HepG2 (cell line): ENCODE results near the gene ZNF425. TPM values are rescaled to one million over a fixed set of nuclear protein-coding genes. Genes with fewer than 3 reads are reported as not detected.

Source experiments
- CREM ChIP-seq, 2 experiments: sonication (generic) in 1 of 2; formaldehyde crosslinking in 1 of 2; IDR thresholded peaks; 2 replicates each; pipeline versions ENCODE4 v1.4.0 to v1.6.1; 2016 to 2020; ENCODE audit warnings: antibody characterized with exemption in 1 of 2, mild to moderate bottlenecking in 1 of 2, missing genetic modification reagents in 1 of 2
- GLI4 ChIP-seq: sonication (generic); formaldehyde crosslinking; IDR thresholded peaks from 2 replicates; pipeline ENCODE4 v1.5.1; 2020; ENCODE audit warnings: missing genetic modification reagents, mild to moderate bottlenecking, moderate library complexity, borderline replicate concordance
- HCFC1 ChIP-seq: fragments of 150-350 bp; IDR thresholded peaks from 2 replicates; pipeline ENCODE4 v1.6.1; 2014; ENCODE audit warnings: low read depth, low read length
- IRX3 ChIP-seq: sonication (generic); formaldehyde crosslinking; IDR thresholded peaks from 2 replicates; pipeline ENCODE4 v1.8.1; 2023; ENCODE audit warnings: mild to moderate bottlenecking, low read depth, missing genetic modification reagents, borderline replicate concordance
- MXD4 ChIP-seq: IDR thresholded peaks from 2 replicates; pipeline ENCODE4 v1.6.1; 2016; ENCODE audit warnings: mild to moderate bottlenecking, missing biosample characterization, missing genetic modification reagents
- RORA ChIP-seq: sonication (generic); formaldehyde crosslinking; IDR thresholded peaks from 2 replicates; pipeline ENCODE4 v1.5.0; 2020; ENCODE audit warnings: mild to moderate bottlenecking, missing genetic modification reagents, moderate library complexity
- YEATS2 ChIP-seq: sonication (generic); formaldehyde crosslinking; IDR thresholded peaks from 2 replicates; pipeline ENCODE4 v1.4.0; 2020; ENCODE audit warnings: missing genetic modification reagents, borderline replicate concordance
- ZFP36 ChIP-seq: fragments of 150-350 bp; IDR thresholded peaks from 2 replicates; pipeline ENCODE4 v1.6.1; 2018; ENCODE audit warnings: borderline replicate concordance, low read length, low read depth; ENCODE audit not compliant: partially characterized antibody
- ZKSCAN5 ChIP-seq: sonication (generic); formaldehyde crosslinking; IDR thresholded peaks from 2 replicates; pipeline ENCODE4 v1.5.1; 2020; ENCODE audit warnings: mild to moderate bottlenecking, missing genetic modification reagents
- ZNF552 ChIP-seq: sonication (generic); formaldehyde crosslinking; IDR thresholded peaks from 2 replicates; pipeline ENCODE4 v1.9.0; 2022; ENCODE audit warnings: missing genetic modification reagents, mild to moderate bottlenecking, borderline replicate concordance
- ZNF709 ChIP-seq: sonication (generic); formaldehyde crosslinking; IDR thresholded peaks from 2 replicates; pipeline ENCODE4 v1.5.0; 2020; ENCODE audit warnings: mild to moderate bottlenecking, missing genetic modification reagents
- polyA plus RNA-seq, 8 experiments: library from polyadenylated mRNA; depleted of rRNA in 3 of 8; stranded (reverse) in 7 of 8; unstranded in 1 of 8; fragments of >200 nt; fragmentation: Illumina TruSeq in 4 of 8; extraction: Trizol in 4 of 8; gene quantifications; 2 replicates each; pipeline versions ENCODE4 v1.2.1 to v1.2.3, GENCODE V29; 2011 to 2016; ENCODE audit warnings: low read depth in 4 of 8, missing spikeins in 1 of 8, mixed read lengths in 1 of 8; ENCODE audit not compliant: insufficient read depth in 1 of 8
- total RNA-seq, 5 experiments: library from RNA; depleted of rRNA; stranded (reverse); fragments of >200 nt; fragmentation: Illumina TruSeq; extraction: Trizol; gene quantifications; 2 replicates each; pipeline ENCODE4 v1.2.3, GENCODE V29; 2016; ENCODE audit warnings: low read depth in 1 of 5
- TF ChIP-seq, protein P1 (sequence below), 2 experiments: sonication (generic) in 1 of 2; formaldehyde crosslinking in 1 of 2; IDR thresholded peaks; 2 replicates each; pipeline versions ENCODE4 v1.4.0 to v1.6.1; 2016 to 2020; ENCODE audit warnings: borderline replicate concordance in 1 of 2, low read depth in 1 of 2, mild to moderate bottlenecking in 1 of 2, missing genetic modification reagents in 1 of 2
- TF ChIP-seq, protein P2 (sequence below): sonication (generic); formaldehyde crosslinking; IDR thresholded peaks from 2 replicates; pipeline ENCODE4 v1.5.0; 2020; ENCODE audit warnings: mild to moderate bottlenecking, missing genetic modification reagents, borderline replicate concordance
- TF ChIP-seq, protein P3 (sequence below): sonication (generic); formaldehyde crosslinking; IDR thresholded peaks from 2 replicates; pipeline ENCODE4 v1.5.1; 2020; ENCODE audit warnings: mild to moderate bottlenecking, missing genetic modification reagents, borderline replicate concordance

ZNF425 gene
- total and polyA plus RNA-seq, 2 of the 13 experiments (the other 11 are each of a cell fraction or from before 2014, with no cell fraction given), result 0.51 to 1.1 TPM

DNA sequence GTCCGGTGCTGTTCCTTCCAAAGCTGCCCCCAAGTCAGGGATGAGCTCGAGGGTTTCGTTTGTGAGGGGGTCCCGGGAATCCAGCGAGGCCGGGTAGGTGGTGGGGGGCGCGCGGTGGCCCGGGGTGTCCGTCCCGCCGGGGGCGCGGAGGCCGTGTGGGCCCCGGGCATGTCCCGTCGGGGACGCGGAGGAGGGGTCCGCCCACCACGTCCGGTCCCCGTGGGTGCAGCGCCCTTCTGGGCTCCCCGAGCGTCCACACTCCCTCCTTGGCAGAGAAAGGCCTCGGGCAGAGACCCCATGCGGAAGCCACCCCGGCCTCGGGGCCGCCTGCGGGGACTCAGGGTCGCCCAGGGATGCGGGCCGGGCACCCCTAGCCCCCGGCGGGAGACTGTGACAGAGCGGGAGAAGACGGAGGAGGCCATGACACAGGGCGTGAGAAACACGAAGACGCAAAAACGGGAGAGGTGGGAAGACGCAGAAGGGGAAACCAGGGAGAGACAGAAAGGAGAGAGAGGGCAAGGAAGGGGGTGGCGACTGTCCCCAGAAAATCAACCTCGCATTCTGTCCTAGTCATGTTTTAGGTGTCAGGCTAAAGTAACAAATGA lies 640 bp upstream of the ZNF425 start (continued):
- TF ChIP-seq, protein P1, sequence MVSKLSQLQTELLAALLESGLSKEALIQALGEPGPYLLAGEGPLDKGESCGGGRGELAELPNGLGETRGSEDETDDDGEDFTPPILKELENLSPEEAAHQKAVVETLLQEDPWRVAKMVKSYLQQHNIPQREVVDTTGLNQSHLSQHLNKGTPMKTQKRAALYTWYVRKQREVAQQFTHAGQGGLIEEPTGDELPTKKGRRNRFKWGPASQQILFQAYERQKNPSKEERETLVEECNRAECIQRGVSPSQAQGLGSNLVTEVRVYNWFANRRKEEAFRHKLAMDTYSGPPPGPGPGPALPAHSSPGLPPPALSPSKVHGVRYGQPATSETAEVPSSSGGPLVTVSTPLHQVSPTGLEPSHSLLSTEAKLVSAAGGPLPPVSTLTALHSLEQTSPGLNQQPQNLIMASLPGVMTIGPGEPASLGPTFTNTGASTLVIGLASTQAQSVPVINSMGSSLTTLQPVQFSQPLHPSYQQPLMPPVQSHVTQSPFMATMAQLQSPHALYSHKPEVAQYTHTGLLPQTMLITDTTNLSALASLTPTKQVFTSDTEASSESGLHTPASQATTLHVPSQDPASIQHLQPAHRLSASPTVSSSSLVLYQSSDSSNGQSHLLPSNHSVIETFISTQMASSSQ (IDR thresholded peaks at IDR 0.05; ENCODE audit: low read depth), result no peak
- TF ChIP-seq, protein P1 (CRISPR knock-in tag; IDR thresholded peaks at IDR 0.05; ENCODE audit: borderline replicate concordance), result no peak
- no peak for TF ChIP-seq ZKSCAN5 (CRISPR knock-in tag)
- TF ChIP-seq, protein P2, sequence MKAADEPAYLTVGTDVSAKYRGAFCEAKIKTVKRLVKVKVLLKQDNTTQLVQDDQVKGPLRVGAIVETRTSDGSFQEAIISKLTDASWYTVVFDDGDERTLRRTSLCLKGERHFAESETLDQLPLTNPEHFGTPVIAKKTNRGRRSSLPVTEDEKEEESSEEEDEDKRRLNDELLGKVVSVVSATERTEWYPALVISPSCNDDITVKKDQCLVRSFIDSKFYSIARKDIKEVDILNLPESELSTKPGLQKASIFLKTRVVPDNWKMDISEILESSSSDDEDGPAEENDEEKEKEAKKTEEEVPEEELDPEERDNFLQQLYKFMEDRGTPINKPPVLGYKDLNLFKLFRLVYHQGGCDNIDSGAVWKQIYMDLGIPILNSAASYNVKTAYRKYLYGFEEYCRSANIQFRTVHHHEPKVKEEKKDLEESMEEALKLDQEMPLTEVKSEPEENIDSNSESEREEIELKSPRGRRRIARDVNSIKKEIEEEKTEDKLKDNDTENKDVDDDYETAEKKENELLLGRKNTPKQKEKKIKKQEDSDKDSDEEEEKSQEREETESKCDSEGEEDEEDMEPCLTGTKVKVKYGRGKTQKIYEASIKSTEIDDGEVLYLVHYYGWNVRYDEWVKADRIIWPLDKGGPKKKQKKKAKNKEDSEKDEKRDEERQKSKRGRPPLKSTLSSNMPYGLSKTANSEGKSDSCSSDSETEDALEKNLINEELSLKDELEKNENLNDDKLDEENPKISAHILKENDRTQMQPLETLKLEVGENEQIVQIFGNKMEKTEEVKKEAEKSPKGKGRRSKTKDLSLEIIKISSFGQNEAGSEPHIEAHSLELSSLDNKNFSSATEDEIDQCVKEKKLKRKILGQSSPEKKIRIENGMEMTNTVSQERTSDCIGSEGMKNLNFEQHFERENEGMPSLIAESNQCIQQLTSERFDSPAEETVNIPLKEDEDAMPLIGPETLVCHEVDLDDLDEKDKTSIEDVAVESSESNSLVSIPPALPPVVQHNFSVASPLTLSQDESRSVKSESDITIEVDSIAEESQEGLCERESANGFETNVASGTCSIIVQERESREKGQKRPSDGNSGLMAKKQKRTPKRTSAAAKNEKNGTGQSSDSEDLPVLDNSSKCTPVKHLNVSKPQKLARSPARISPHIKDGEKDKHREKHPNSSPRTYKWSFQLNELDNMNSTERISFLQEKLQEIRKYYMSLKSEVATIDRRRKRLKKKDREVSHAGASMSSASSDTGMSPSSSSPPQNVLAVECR (CRISPR knock-in tag), result peak; percentile 8; the same call in 1 of the 2 replicates
- TF ChIP-seq ZNF552 (CRISPR knock-in tag), result no peak
- TF ChIP-seq GLI4 (CRISPR knock-in tag), result peak; percentile 17; the same call in 1 of the 2 replicates
- no peak for TF ChIP-seq ZNF709 (CRISPR knock-in tag)
- TF ChIP-seq CREM (IDR thresholded peaks at IDR 0.05), result no peak
- TF ChIP-seq CREM (CRISPR knock-in tag; IDR thresholded peaks at IDR 0.05), result no peak
- no peak for TF ChIP-seq MXD4 (CRISPR knock-in tag)
- no peak for TF ChIP-seq HCFC1
- TF ChIP-seq, protein P3, sequence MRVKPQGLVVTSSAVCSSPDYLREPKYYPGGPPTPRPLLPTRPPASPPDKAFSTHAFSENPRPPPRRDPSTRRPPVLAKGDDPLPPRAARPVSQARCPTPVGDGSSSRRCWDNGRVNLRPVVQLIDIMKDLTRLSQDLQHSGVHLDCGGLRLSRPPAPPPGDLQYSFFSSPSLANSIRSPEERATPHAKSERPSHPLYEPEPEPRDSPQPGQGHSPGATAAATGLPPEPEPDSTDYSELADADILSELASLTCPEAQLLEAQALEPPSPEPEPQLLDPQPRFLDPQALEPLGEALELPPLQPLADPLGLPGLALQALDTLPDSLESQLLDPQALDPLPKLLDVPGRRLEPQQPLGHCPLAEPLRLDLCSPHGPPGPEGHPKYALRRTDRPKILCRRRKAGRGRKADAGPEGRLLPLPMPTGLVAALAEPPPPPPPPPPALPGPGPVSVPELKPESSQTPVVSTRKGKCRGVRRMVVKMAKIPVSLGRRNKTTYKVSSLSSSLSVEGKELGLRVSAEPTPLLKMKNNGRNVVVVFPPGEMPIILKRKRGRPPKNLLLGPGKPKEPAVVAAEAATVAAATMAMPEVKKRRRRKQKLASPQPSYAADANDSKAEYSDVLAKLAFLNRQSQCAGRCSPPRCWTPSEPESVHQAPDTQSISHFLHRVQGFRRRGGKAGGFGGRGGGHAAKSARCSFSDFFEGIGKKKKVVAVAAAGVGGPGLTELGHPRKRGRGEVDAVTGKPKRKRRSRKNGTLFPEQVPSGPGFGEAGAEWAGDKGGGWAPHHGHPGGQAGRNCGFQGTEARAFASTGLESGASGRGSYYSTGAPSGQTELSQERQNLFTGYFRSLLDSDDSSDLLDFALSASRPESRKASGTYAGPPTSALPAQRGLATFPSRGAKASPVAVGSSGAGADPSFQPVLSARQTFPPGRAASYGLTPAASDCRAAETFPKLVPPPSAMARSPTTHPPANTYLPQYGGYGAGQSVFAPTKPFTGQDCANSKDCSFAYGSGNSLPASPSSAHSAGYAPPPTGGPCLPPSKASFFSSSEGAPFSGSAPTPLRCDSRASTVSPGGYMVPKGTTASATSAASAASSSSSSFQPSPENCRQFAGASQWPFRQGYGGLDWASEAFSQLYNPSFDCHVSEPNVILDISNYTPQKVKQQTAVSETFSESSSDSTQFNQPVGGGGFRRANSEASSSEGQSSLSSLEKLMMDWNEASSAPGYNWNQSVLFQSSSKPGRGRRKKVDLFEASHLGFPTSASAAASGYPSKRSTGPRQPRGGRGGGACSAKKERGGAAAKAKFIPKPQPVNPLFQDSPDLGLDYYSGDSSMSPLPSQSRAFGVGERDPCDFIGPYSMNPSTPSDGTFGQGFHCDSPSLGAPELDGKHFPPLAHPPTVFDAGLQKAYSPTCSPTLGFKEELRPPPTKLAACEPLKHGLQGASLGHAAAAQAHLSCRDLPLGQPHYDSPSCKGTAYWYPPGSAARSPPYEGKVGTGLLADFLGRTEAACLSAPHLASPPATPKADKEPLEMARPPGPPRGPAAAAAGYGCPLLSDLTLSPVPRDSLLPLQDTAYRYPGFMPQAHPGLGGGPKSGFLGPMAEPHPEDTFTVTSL (CRISPR knock-in tag), result no peak
- no peak for TF ChIP-seq YEATS2 (CRISPR knock-in tag)
- no peak for TF ChIP-seq IRX3 (CRISPR knock-in tag)
- TF ChIP-seq RORA (CRISPR knock-in tag), result no peak
- TF ChIP-seq ZFP36, result no peak
